Osteocyte (in vitro differentiated cells): ENCODE data around the gene CD2AP. TPM values are rescaled to one million over a fixed set of nuclear protein-coding genes. Genes with fewer than 3 reads are reported as not detected.

Source experiments
- DNase-seq: peaks from one replicate; pipeline ENCODE4 v3.0.0; 2021; ENCODE audit warnings: mixed read lengths; ENCODE audit not compliant: unreplicated experiment; ENCODE audit errors: extremely low spot score
- H3K27ac Mint-ChIP-seq: one replicate; pipeline ENCODE4 v1.8.0; 2021; ENCODE audit warnings: mild to moderate bottlenecking, mixed read lengths; ENCODE audit not compliant: unreplicated experiment
- H3K27me3 Mint-ChIP-seq: one replicate; pipeline ENCODE4 v1.8.0; 2021; ENCODE audit warnings: mixed read lengths; ENCODE audit not compliant: unreplicated experiment
- H3K36me3 Mint-ChIP-seq: one replicate; pipeline ENCODE4 v1.8.0; 2021; ENCODE audit warnings: mixed read lengths; ENCODE audit not compliant: unreplicated experiment
- H3K4me1 Mint-ChIP-seq: one replicate; pipeline ENCODE4 v1.8.0; 2021; ENCODE audit warnings: mixed read lengths; ENCODE audit not compliant: unreplicated experiment
- H3K4me3 Mint-ChIP-seq: one replicate; pipeline ENCODE4 v1.8.0; 2021; ENCODE audit warnings: mild to moderate bottlenecking, moderate library complexity, mixed read lengths; ENCODE audit not compliant: unreplicated experiment
- H3K9me3 Mint-ChIP-seq: one replicate; pipeline ENCODE4 v1.8.0; 2021; ENCODE audit warnings: mixed read lengths; ENCODE audit not compliant: unreplicated experiment
- CTCF ChIP-seq: fragments of 200-600 bp; sonication (generic); IDR thresholded peaks from 2 replicates; pipeline ENCODE4 v1.5.0; 2021; ENCODE audit warnings: antibody characterized with exemption, mild to moderate bottlenecking, moderate library complexity
- total RNA-seq: library from RNA; stranded (reverse); gene quantifications from 2 replicates; pipeline ENCODE4 v1.2.1, GENCODE V29; 2021

Gene CD2AP
- total RNA-seq, 1 donor from 2014 or later, result 18.1 TPM

- Mint-ChIP-seq H3K4me1 (peaks cover 56% of the 10 kb centered on the region), H3K9me3 (no peaks in the 10 kb centered on the region), H3K4me3 (no peak overlapping the region), H3K27ac (peak overlapping the region; percentile 64), H3K27me3 (no peaks in the 10 kb centered on the region), H3K36me3 (no peaks in the 10 kb centered on the region)
- DNase-seq, result no peak
- no peak for TF ChIP-seq CTCF
Measured at GRCh38 chr6:47483516-47483852, 5.9 kb downstream of the CD2AP start.

- TF ChIP-seq CTCF, result no peak
- H3K27ac Mint-ChIP-seq, result peak overlapping the region; percentile 64
- H3K27me3 Mint-ChIP-seq, result no peaks in the 10 kb centered on the region
- H3K9me3 Mint-ChIP-seq, result no peaks in the 10 kb centered on the region
- H3K36me3 Mint-ChIP-seq, result no peaks in the 10 kb centered on the region
- no peak overlapping the region for H3K4me3 Mint-ChIP-seq
- H3K4me1 Mint-ChIP-seq, result peaks cover 53% of the 10 kb centered on the region
- DNase-seq, result no peak
Measured at GRCh38 chr6:47483853-47484546, 6.4 kb downstream of the CD2AP start.

GRCh38 chr6:47484616-47485015 is 7.0 kb downstream of the CD2AP start:
- peaks cover 47% of the 10 kb centered on the region for H3K4me1 Mint-ChIP-seq

GRCh38 chr6:47485083-47485482 is 7.5 kb downstream of the CD2AP start:
- TF ChIP-seq CTCF, result no peak
- Mint-ChIP-seq H3K27me3 (no peaks in the 10 kb centered on the region), H3K4me3 (no peak overlapping the region), H3K9me3 (no peaks in the 10 kb centered on the region), H3K27ac (no peak overlapping the region), H3K36me3 (no peaks in the 10 kb centered on the region), H3K4me1 (peaks cover 43% of the 10 kb centered on the region)
- no peak for DNase-seq

More at GRCh38 chr6:47484616-47485015, 7.0 kb downstream of the CD2AP start:
- no peak for TF ChIP-seq CTCF
- H3K4me3 Mint-ChIP-seq, result no peak overlapping the region
- DNase-seq, result no peak
- no peaks in the 10 kb centered on the region for H3K27me3 Mint-ChIP-seq
- H3K9me3 Mint-ChIP-seq, result no peaks in the 10 kb centered on the region
- no peaks in the 10 kb centered on the region for H3K36me3 Mint-ChIP-seq
- H3K27ac Mint-ChIP-seq, result peak overlapping the region; percentile 64

- Mint-ChIP-seq H3K9me3 (no peaks in the 10 kb centered on the region), H3K4me1 (peaks cover 37% of the 10 kb centered on the region), H3K27ac (no peak overlapping the region), H3K36me3 (no peaks in the 10 kb centered on the region), H3K4me3 (no peak overlapping the region), H3K27me3 (no peaks in the 10 kb centered on the region)
- TF ChIP-seq CTCF, result no peak
- DNase-seq, result no peak
Measured at GRCh38 chr6:47485491-47486135, 8.0 kb downstream of the CD2AP start.
